Nephron progenitor cell (in vitro differentiated cells): Measurements from ENCODE around the gene SORT1.
"Not testable (repeated sequence)": the region's sequence is repeated elsewhere in the genome, so short reads cannot be mapped to it uniquely, and the experiment has no call there.

ENCODE experiments used
- DNase-seq: peaks from one replicate; pipeline ENCODE4 v3.0.0; 2021
- H3K27ac Mint-ChIP-seq: 2 replicates; pipeline ENCODE4 v1.8.0; 2021; ENCODE audit warnings: mild to moderate bottlenecking, moderate library complexity, mixed read lengths
- H3K27me3 Mint-ChIP-seq: 2 replicates; pipeline ENCODE4 v1.8.0; 2021; ENCODE audit warnings: mild to moderate bottlenecking, low read depth, mixed read lengths; ENCODE audit not compliant: poor library complexity
- H3K36me3 Mint-ChIP-seq: 2 replicates; pipeline ENCODE4 v1.8.0; 2021; ENCODE audit warnings: low read depth, mixed read lengths
- H3K4me1 Mint-ChIP-seq: 2 replicates; pipeline ENCODE4 v1.8.0; 2021; ENCODE audit warnings: mixed read lengths
- H3K4me3 Mint-ChIP-seq: 2 replicates; pipeline ENCODE4 v1.8.0; 2021; ENCODE audit warnings: mild to moderate bottlenecking, moderate library complexity, mixed read lengths
- H3K9me3 Mint-ChIP-seq: 2 replicates; pipeline ENCODE4 v1.8.0; 2021; ENCODE audit warnings: mild to moderate bottlenecking, moderate library complexity, mixed read lengths
- CTCF ChIP-seq: fragments of 200-600 bp; sonication (generic); IDR thresholded peaks from 2 replicates; pipeline ENCODE4 v1.5.0; 2021; ENCODE audit warnings: antibody characterized with exemption

SORT1 gene

GRCh38 chr1:109381573-109381972, 16.1 kb downstream of the SORT1 start:
- Mint-ChIP-seq H3K27ac (no peak overlapping the region), H3K36me3 (peaks cover 6% of the 10 kb centered on the region), H3K4me1 (no peaks in the 10 kb centered on the region), H3K4me3 (no peak overlapping the region), H3K27me3 (no peaks in the 10 kb centered on the region), H3K9me3 (peaks cover 7% of the 10 kb centered on the region)
- no peak for TF ChIP-seq CTCF
- no peak for DNase-seq

GRCh38 chr1:109379907-109380306, 17.8 kb downstream of the SORT1 start:
- H3K27me3 Mint-ChIP-seq, result no peaks in the 10 kb centered on the region
- no peak for TF ChIP-seq CTCF
- H3K27ac Mint-ChIP-seq, result no peak overlapping the region
- no peak for DNase-seq
- H3K4me1 Mint-ChIP-seq, result no peaks in the 10 kb centered on the region
- peaks cover 13% of the 10 kb centered on the region for H3K36me3 Mint-ChIP-seq
- H3K9me3 Mint-ChIP-seq, result peaks cover 16% of the 10 kb centered on the region
- H3K4me3 Mint-ChIP-seq, result no peak overlapping the region

GRCh38 chr1:109379422-109379821, 18.3 kb downstream of the SORT1 start:
- TF ChIP-seq CTCF, result no peak
- Mint-ChIP-seq H3K27me3 (no peaks in the 10 kb centered on the region), H3K9me3 (peaks cover 16% of the 10 kb centered on the region), H3K27ac (no peak overlapping the region), H3K36me3 (peaks cover 15% of the 10 kb centered on the region), H3K4me1 (no peaks in the 10 kb centered on the region), H3K4me3 (no peak overlapping the region)
- DNase-seq, result no peak

GRCh38 chr1:109377698-109378097, 20.0 kb downstream of the SORT1 start:
- no peak overlapping the region for H3K4me3 Mint-ChIP-seq
- H3K27ac Mint-ChIP-seq, result no peak overlapping the region
- TF ChIP-seq CTCF, result no peak
- H3K9me3 Mint-ChIP-seq, result peaks cover 12% of the 10 kb centered on the region
- H3K27me3 Mint-ChIP-seq, result peaks cover 3% of the 10 kb centered on the region
- no peak for DNase-seq
- H3K36me3 Mint-ChIP-seq, result peaks cover 15% of the 10 kb centered on the region
- H3K4me1 Mint-ChIP-seq, result no peaks in the 10 kb centered on the region

GRCh38 chr1:109373696-109374095, 24.0 kb downstream of the SORT1 start:
- H3K4me3 Mint-ChIP-seq, H3K4me1 Mint-ChIP-seq, H3K27ac Mint-ChIP-seq, H3K27me3 Mint-ChIP-seq, DNase-seq: not testable (repeated sequence)
- peaks cover 12% of the 10 kb centered on the region for H3K9me3 Mint-ChIP-seq
- peaks cover 15% of the 10 kb centered on the region for H3K36me3 Mint-ChIP-seq

- no peak for TF ChIP-seq CTCF
- no peak overlapping the region for H3K4me3 Mint-ChIP-seq
- H3K4me1 Mint-ChIP-seq, result peaks cover 9% of the 10 kb centered on the region
- DNase-seq, result no peak
- no peak overlapping the region for H3K27ac Mint-ChIP-seq
- peaks cover 3% of the 10 kb centered on the region for H3K27me3 Mint-ChIP-seq
- peaks cover 12% of the 10 kb centered on the region for H3K9me3 Mint-ChIP-seq
- H3K36me3 Mint-ChIP-seq, result peaks cover 15% of the 10 kb centered on the region
Measured at GRCh38 chr1:109373126-109373525, 24.6 kb downstream of the SORT1 start.
